HEK293T (cell line): ENCODE measurements around the gene C1orf56.

ENCODE experiments used
- CTCF ChIA-PET: fragments of 350-600 bp; formaldehyde crosslinking; extraction: SDS; loops from one replicate; lab custom pipeline; 2021; ENCODE audit warnings: antibody characterized with exemption, inconsistent platforms; lab: Yijun Ruan, JAX
- POLR2A ChIA-PET: fragments of 350-600 bp; formaldehyde crosslinking; extraction: SDS; loops from one replicate; lab custom pipeline; 2020; ENCODE audit warnings: antibody characterized with exemption, inconsistent platforms; lab: Yijun Ruan, JAX
- DNase-seq: peaks from one replicate; pipeline ENCODE4 v3.0.0; 2012; ENCODE audit warnings: mixed read lengths; ENCODE audit errors: extremely low spot score
- ARNT ChIP-seq: fragments of 450-650 bp; IDR thresholded peaks from 2 replicates; pipeline ENCODE4 v1.6.1; 2017; ENCODE audit warnings: mild to moderate bottlenecking
- BHLHE40 ChIP-seq: fragments of 450-650 bp; IDR thresholded peaks from 2 replicates; pipeline ENCODE4 v1.6.1; 2016; ENCODE audit warnings: mild to moderate bottlenecking, moderate library complexity, borderline replicate concordance
- CTBP1 ChIP-seq: fragments of 450-650 bp; IDR thresholded peaks from 2 replicates; pipeline ENCODE4 v1.6.1; 2016; ENCODE audit warnings: borderline replicate concordance
- ELF4 ChIP-seq: fragments of 450-650 bp; IDR thresholded peaks from 2 replicates; pipeline ENCODE4 v1.6.1; 2017; ENCODE audit warnings: antibody characterized with exemption
- FOXA1 ChIP-seq: fragments of 450-650 bp; IDR thresholded peaks from 2 replicates; pipeline ENCODE4 v1.6.1; 2016; ENCODE audit warnings: mild to moderate bottlenecking
- FOXK2 ChIP-seq: fragments of 450-650 bp; IDR thresholded peaks from 2 replicates; pipeline ENCODE4 v1.6.1; 2016; ENCODE audit warnings: mild to moderate bottlenecking
- FOXM1 ChIP-seq: fragments of 450-650 bp; IDR thresholded peaks from 2 replicates; pipeline ENCODE4 v1.6.1; 2017; ENCODE audit warnings: mild to moderate bottlenecking, borderline replicate concordance
- HDGF ChIP-seq: fragments of 450-650 bp; IDR thresholded peaks from 2 replicates; pipeline ENCODE4 v1.6.1; 2017; ENCODE audit warnings: antibody characterized with exemption, borderline replicate concordance
- L3MBTL2 ChIP-seq: fragments of 450-650 bp; conservative IDR thresholded peaks from 2 replicates; pipeline ENCODE4 v1.6.1; 2016; ENCODE audit warnings: mild to moderate bottlenecking
- LEF1 ChIP-seq: fragments of 450-650 bp; IDR thresholded peaks from 2 replicates; pipeline ENCODE4 v1.6.1; 2017; ENCODE audit warnings: mild to moderate bottlenecking, borderline replicate concordance
- NFRKB ChIP-seq: fragments of 450-650 bp; IDR thresholded peaks from 2 replicates; pipeline ENCODE4 v1.6.1; 2016; ENCODE audit warnings: mild to moderate bottlenecking, moderate library complexity
- PKNOX1 ChIP-seq: fragments of 450-650 bp; IDR thresholded peaks from 2 replicates; pipeline ENCODE4 v1.6.1; 2016
- SP1 ChIP-seq: fragments of 450-650 bp; IDR thresholded peaks from 2 replicates; pipeline ENCODE4 v1.6.1; 2017
- SUZ12 ChIP-seq: fragments of 450-650 bp; IDR thresholded peaks from 2 replicates; pipeline ENCODE4 v1.6.1; 2016; ENCODE audit warnings: mild to moderate bottlenecking
- TARDBP ChIP-seq: fragments of 450-650 bp; IDR thresholded peaks from 2 replicates; pipeline ENCODE4 v1.6.1; 2016
- ZNF384 ChIP-seq: fragments of 450-650 bp; IDR thresholded peaks from 2 replicates; pipeline ENCODE4 v1.6.1; 2016

Gene C1orf56

GRCh38 chr1:151036356-151036755 lies 11.2 kb upstream of the C1orf56 start, which contains the start of gene BNIPL:
Gene BNIPL, plus strand, starts transcription at chr1:151036586. Its CDS starts 140 bp downstream, at chr1:151036726.
- DNase-seq: no peak
- TF ChIP-seq CTBP1 (no peak), ZNF384 (no peak), SP1 (no peak), L3MBTL2 (no peak), FOXA1 (no peak)
- ChIA-PET CTCF (no interaction called here), POLR2A (interaction anchor here (1.6 kb wide), 1 partner anchor 12 kb away, joined by 4 read pairs; the partner anchor contains the start of gene C1orf56)

- ChIA-PET CTCF (no interaction called here), POLR2A (interaction anchor here (1.6 kb wide), 1 partner anchor 11 kb away, joined by 4 read pairs; the partner anchor contains the start of gene C1orf56)
- TF ChIP-seq NFRKB: no peak
- TF ChIP-seq L3MBTL2: no peak
- TF ChIP-seq TARDBP: no peak
- no peak for TF ChIP-seq FOXM1
- TF ChIP-seq FOXK2: no peak
- no peak for TF ChIP-seq ZNF384
- TF ChIP-seq BHLHE40: no peak
- TF ChIP-seq SUZ12: no peak
- no peak for TF ChIP-seq ELF4
- TF ChIP-seq PKNOX1: no peak
- no peak for TF ChIP-seq SP1
- TF ChIP-seq FOXA1: no peak
- TF ChIP-seq ARNT: no peak
- no peak for TF ChIP-seq HDGF
- TF ChIP-seq LEF1: no peak
- no peak for TF ChIP-seq CTBP1
- DNase-seq: no peak
Observed at GRCh38 chr1:151037032-151037431, 10.5 kb upstream of the C1orf56 start.

- TF ChIP-seq SP1 (no peak), SUZ12 (no peak), CTBP1 (no peak), ELF4 (no peak), ARNT (no peak), L3MBTL2 (no peak), BHLHE40 (no peak), PKNOX1 (no peak), NFRKB (no peak), FOXK2 (no peak), TARDBP (no peak), ZNF384 (no peak)
- no peak for DNase-seq
- POLR2A ChIA-PET: interaction anchor here (0.9 kb wide), 1 partner anchor 22 kb away, joined by 3 read pairs; no protein-coding TSS in a partner anchor
- CTCF ChIA-PET: no interaction called here
Observed at GRCh38 chr1:151039521-151039920, 8.0 kb upstream of the C1orf56 start.

GRCh38 chr1:151043163-151043562 lies 4.4 kb upstream of the C1orf56 start:
- ChIA-PET CTCF (interaction anchor here (1.1 kb wide), 1 partner anchor 16 kb away, joined by 3 read pairs; no protein-coding TSS in a partner anchor), POLR2A (interaction anchor here (0.8 to 1.3 kb wide), 2 partner anchors 9 to 14 kb away, joined by 3 to 4 read pairs; no protein-coding TSS in a partner anchor)
- TF ChIP-seq SUZ12: no peak
- no peak for TF ChIP-seq TARDBP
- no peak for TF ChIP-seq FOXM1
- no peak for TF ChIP-seq NFRKB
- TF ChIP-seq LEF1: no peak
- no peak for TF ChIP-seq FOXA1
- no peak for TF ChIP-seq FOXK2
- no peak for TF ChIP-seq L3MBTL2
- TF ChIP-seq ARNT: no peak
- no peak for TF ChIP-seq ELF4
- no peak for TF ChIP-seq HDGF
- no peak for DNase-seq

- no peak for TF ChIP-seq BHLHE40
- TF ChIP-seq NFRKB: no peak
- no peak for TF ChIP-seq ARNT
- no peak for TF ChIP-seq FOXK2
- peak; percentile 94 for TF ChIP-seq L3MBTL2
- peak; percentile 86 for DNase-seq
- CTCF ChIA-PET: interaction anchor here (0.5 to 1.0 kb wide), 4 partner anchors 13 to 70 kb away, joined by 3 to 5 read pairs (median 4); no protein-coding TSS in a partner anchor
- POLR2A ChIA-PET: interaction anchor here (1.0 to 6.4 kb wide), 6 partner anchors 10 to 42 kb away, joined by 3 to 53 read pairs (median 4); partner anchors contain the start of genes BNIPL, CDC42SE1, GABPB2 and MLLT11
Observed at GRCh38 chr1:151047925-151048644, 534 bp downstream of the C1orf56 start.

GRCh38 chr1:151048645-151049032 lies 1.1 kb downstream of the C1orf56 start:
- TF ChIP-seq PKNOX1: no peak
- TF ChIP-seq HDGF: peak; percentile 90; the same call in 1 of the 2 replicates
- POLR2A ChIA-PET: interaction anchor here (1.0 to 6.4 kb wide), 4 partner anchors 12 to 42 kb away, joined by 3 to 53 read pairs (median 4); partner anchors contain the start of genes BNIPL, CDC42SE1 and MLLT11
- CTCF ChIA-PET: interaction anchor here (0.6 to 0.7 kb wide), 2 partner anchors 14 kb away, joined by 3 to 4 read pairs; no protein-coding TSS in a partner anchor
- DNase-seq: no peak
